A549 (cell line): ENCODE measurements around the gene TMEM39B. TPM values are rescaled to one million over a fixed set of nuclear protein-coding genes. Genes with fewer than 3 reads are reported as not detected.
"Not testable (repeated sequence)": the region's sequence is repeated elsewhere in the genome, so short reads cannot be mapped to it uniquely, and the experiment has no call there.

Experiments
- ATAC-seq, 2 experiments: fragments of 200-7000 bp in 1 of 2; fragments of >200 bp in 1 of 2; cut with Nextera tagmentation in 1 of 2; cut with Tn5 transposase in 1 of 2; 3 replicates each; pipeline versions ENCODE4 v1.8.0 to v1.9.1; 2018 to 2020; ENCODE audit warnings: mild to moderate bottlenecking in 1 of 2, moderate library complexity in 1 of 2
- CTCF ChIA-PET: fragments of 300-600 bp; sonication (Branson Sonifier 250); formaldehyde crosslinking; extraction: SDS; loops from one replicate; lab custom pipeline; 2021; ENCODE audit warnings: antibody characterized with exemption, inconsistent platforms; lab: Yijun Ruan, JAX
- POLR2A ChIA-PET: fragments of 350-600 bp; formaldehyde crosslinking; extraction: SDS; loops from one replicate; lab custom pipeline; 2021; ENCODE audit warnings: antibody characterized with exemption, inconsistent platforms; lab: Yijun Ruan, JAX
- DNase-seq, 2 experiments: peaks; one replicate each; pipeline versions ENCODE4 v3.0.0 to v3.0.0-alpha.2; 2011 to 2016; ENCODE audit warnings: low read depth in 1 of 2, low spot score in 1 of 2
- FAIRE-seq: peaks from 2 replicates; lab custom pipeline; 2011; peaks lifted over from hg19 to GRCh38; lab: Jason Lieb, UNC
- H3K27ac ChIP-seq, 2 experiments: fragments of >200 bp; sonication (Bioruptor Twin); formaldehyde crosslinking; 3 replicates each; pipeline ENCODE4 v1.5.1; 2016 to 2017
- H3K4me1 ChIP-seq: fragments of >200 bp; sonication (Bioruptor Twin); formaldehyde crosslinking; 3 replicates; pipeline ENCODE4 v1.6.1; 2016
- H3K4me2 ChIP-seq: fragments of >200 bp; sonication (Bioruptor Twin); formaldehyde crosslinking; 3 replicates; pipeline ENCODE4 v1.6.1; 2016
- H3K4me3 ChIP-seq: fragments of >200 bp; sonication (Bioruptor Twin); formaldehyde crosslinking; 3 replicates; pipeline ENCODE4 v1.5.1; 2016
- H3K9me3 ChIP-seq: fragments of >200 bp; sonication (Bioruptor Twin); formaldehyde crosslinking; 3 replicates; pipeline ENCODE4 v1.6.1; 2016
- CBX2 ChIP-seq: fragments of 200-600 bp; sonication (generic); IDR thresholded peaks from 2 replicates; pipeline ENCODE4 v1.6.1; 2016; ENCODE audit warnings: low read depth, mild to moderate bottlenecking, borderline replicate concordance
- CEBPB ChIP-seq, 2 experiments: fragments of >200 bp in 1 of 2; sonication (Bioruptor Twin) in 1 of 2; formaldehyde crosslinking in 1 of 2; IDR thresholded peaks; 2 replicates each; pipeline ENCODE4 v1.6.1; 2012 to 2016
- EP300 ChIP-seq, 2 experiments: fragments of >200 bp; sonication (Bioruptor Twin); formaldehyde crosslinking; IDR thresholded peaks; 2 replicates in 1 of 2; 3 replicates in 1 of 2; pipeline ENCODE4 v1.6.1; 2016 to 2017
- FOSL2 ChIP-seq, 2 experiments: fragments of 450-650 bp in 1 of 2; fragments of >200 bp in 1 of 2; sonication (Bioruptor Twin) in 1 of 2; formaldehyde crosslinking; IDR thresholded peaks; 2 replicates each; pipeline versions ENCODE4 v1.5.0 to v1.6.1; 2016 to 2020; ENCODE audit warnings: mild to moderate bottlenecking in 1 of 2, moderate library complexity in 1 of 2
- FOXS1 ChIP-seq: fragments of 250-450 bp; sonication (Bioruptor Pico); IDR thresholded peaks from 2 replicates; pipeline ENCODE4 v1.5.0; 2020; ENCODE audit warnings: mild to moderate bottlenecking, moderate library complexity
- HOXB13 ChIP-seq: fragments of 250-450 bp; sonication (Bioruptor Pico); IDR thresholded peaks from 2 replicates; pipeline ENCODE4 v1.5.0; 2020; ENCODE audit warnings: low read depth, mild to moderate bottlenecking, moderate library complexity
- HOXB5 ChIP-seq: fragments of 250-450 bp; sonication (Bioruptor Pico); IDR thresholded peaks from 2 replicates; pipeline ENCODE4 v1.5.0; 2020; ENCODE audit warnings: mild to moderate bottlenecking, moderate library complexity
- JUNB ChIP-seq: fragments of >200 bp; sonication (Bioruptor Twin); formaldehyde crosslinking; IDR thresholded peaks from 2 replicates; pipeline ENCODE4 v1.6.1; 2016
- MYC ChIP-seq: IDR thresholded peaks from 2 replicates; pipeline ENCODE4 v1.6.1; 2012; ENCODE audit warnings: mild to moderate bottlenecking, inconsistent platforms, low read length, improper control_type of control experiment, borderline replicate concordance
- NR3C1 ChIP-seq: fragments of >200 bp; sonication (Bioruptor Twin); formaldehyde crosslinking; IDR thresholded peaks from 3 replicates; pipeline ENCODE4 v1.6.1; 2017
- RARB ChIP-seq: fragments of 250-450 bp; sonication (Bioruptor Pico); IDR thresholded peaks from 2 replicates; pipeline ENCODE4 v1.8.0; 2021; ENCODE audit warnings: mild to moderate bottlenecking, moderate library complexity
- RFX5 ChIP-seq: fragments of 450-650 bp; IDR thresholded peaks from 2 replicates; pipeline ENCODE4 v1.7.1; 2014; ENCODE audit warnings: antibody characterized with exemption, mild to moderate bottlenecking, moderate library complexity
- RNF2 ChIP-seq: fragments of 200-600 bp; sonication (generic); IDR thresholded peaks from 2 replicates; pipeline ENCODE4 v1.6.1; 2016; ENCODE audit warnings: low read depth, mild to moderate bottlenecking, antibody characterized with exemption, moderate library complexity, borderline replicate concordance
- TFCP2L1 ChIP-seq: fragments of 250-450 bp; sonication (Bioruptor Pico); IDR thresholded peaks from 2 replicates; pipeline ENCODE4 v1.5.0; 2021; ENCODE audit warnings: mild to moderate bottlenecking
- ZC3H11A ChIP-seq: fragments of 450-650 bp; IDR thresholded peaks from 2 replicates; pipeline ENCODE4 v1.6.1; 2014; ENCODE audit warnings: antibody characterized with exemption, mild to moderate bottlenecking
- ZSCAN20 ChIP-seq: fragments of 250-450 bp; sonication (Bioruptor Pico); IDR thresholded peaks from 2 replicates; pipeline ENCODE4 v1.8.0; 2022; ENCODE audit warnings: mild to moderate bottlenecking, moderate library complexity
- WGBS: methylation state at CpG from one replicate; pipeline ENCODE4 v1.1.6; 2017; ENCODE audit errors: missing lambda C conversion rate; 5-methylcytosine and 5-hydroxymethylcytosine counted together
- polyA plus RNA-seq, 4 experiments: library from polyadenylated mRNA; depleted of rRNA in 3 of 4; stranded (reverse); fragments of >200 nt; fragmentation: RNase III in 1 of 4; extraction: RNeasy Plus Mini Kit Qiagen cat#74134 plus additional on column Dnase treatment in 1 of 4; gene quantifications; 2 replicates in 3 of 4; 3 replicates in 1 of 4; pipeline ENCODE4 v1.2.3, GENCODE V29; 2011 to 2017
- TF ChIP-seq, protein P1 (sequence below): fragments of >200 bp; sonication (Bioruptor Twin); formaldehyde crosslinking; IDR thresholded peaks from 2 replicates; pipeline ENCODE4 v1.6.1; 2016
- TF ChIP-seq, protein P2 (sequence below): IDR thresholded peaks from 2 replicates; pipeline ENCODE4 v1.6.1; 2012
- TF ChIP-seq, protein P3 (sequence below): fragments of 450-650 bp; IDR thresholded peaks from 2 replicates; pipeline ENCODE4 v1.6.1; 2014; ENCODE audit warnings: antibody characterized with exemption
- TF ChIP-seq, protein P4 (sequence below): fragments of 150-350 bp; IDR thresholded peaks from 2 replicates; pipeline ENCODE4 v1.6.1; 2014; ENCODE audit warnings: low read depth, mild to moderate bottlenecking, low read length
- TF ChIP-seq, protein P5 (sequence below): IDR thresholded peaks from 2 replicates; pipeline ENCODE4 v1.6.1; 2012; ENCODE audit warnings: low read depth, borderline replicate concordance

Gene TMEM39B
- polyA plus RNA-seq, 2 of the 4 experiments (the other 2 are of a cell fraction) = 8.5 to 10.8 TPM

DNA sequence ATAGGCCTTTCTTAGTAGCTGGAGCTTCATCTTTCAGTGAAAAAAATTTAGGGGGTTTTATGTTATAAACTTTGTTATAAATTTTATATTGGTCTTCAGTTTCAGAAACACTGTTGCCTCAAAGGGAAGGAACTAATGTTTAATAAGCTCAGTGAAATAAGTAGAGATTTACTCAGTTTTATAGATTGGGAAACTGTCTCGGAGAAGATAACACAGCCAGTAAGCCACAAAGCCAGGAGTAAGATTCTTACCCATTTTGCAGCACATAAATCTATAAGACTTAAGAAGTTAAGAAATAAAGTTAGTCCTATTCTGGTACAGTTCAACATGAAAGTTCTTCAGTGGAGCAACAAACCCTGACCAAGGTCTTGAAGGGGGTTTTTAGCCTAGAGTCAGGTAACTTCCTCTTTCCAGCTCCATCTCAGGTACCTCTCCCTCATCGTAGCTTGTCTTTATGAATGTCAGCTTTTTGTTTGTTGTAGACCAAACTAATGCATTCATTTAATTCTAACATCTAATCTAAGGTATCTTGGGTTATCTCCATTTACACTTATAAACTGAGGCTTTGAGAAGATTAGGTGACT lies 38.4 kb downstream of the TMEM39B start:
- POLR2A ChIA-PET = no interaction called here
- no peak for ATAC-seq
- TF ChIP-seq TFCP2L1 (CRISPR knock-in tag) (no peak), EP300 (IDR thresholded peaks at IDR 0.05) (no peak), ZC3H11A (no peak), RFX5 (no peak)
- TF ChIP-seq, protein P1, sequence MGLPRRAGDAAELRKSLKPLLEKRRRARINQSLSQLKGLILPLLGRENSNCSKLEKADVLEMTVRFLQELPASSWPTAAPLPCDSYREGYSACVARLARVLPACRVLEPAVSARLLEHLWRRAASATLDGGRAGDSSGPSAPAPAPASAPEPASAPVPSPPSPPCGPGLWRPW = no peak
- TF ChIP-seq, protein P2, sequence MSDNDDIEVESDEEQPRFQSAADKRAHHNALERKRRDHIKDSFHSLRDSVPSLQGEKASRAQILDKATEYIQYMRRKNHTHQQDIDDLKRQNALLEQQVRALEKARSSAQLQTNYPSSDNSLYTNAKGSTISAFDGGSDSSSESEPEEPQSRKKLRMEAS = no peak
- TF ChIP-seq, protein P3, sequence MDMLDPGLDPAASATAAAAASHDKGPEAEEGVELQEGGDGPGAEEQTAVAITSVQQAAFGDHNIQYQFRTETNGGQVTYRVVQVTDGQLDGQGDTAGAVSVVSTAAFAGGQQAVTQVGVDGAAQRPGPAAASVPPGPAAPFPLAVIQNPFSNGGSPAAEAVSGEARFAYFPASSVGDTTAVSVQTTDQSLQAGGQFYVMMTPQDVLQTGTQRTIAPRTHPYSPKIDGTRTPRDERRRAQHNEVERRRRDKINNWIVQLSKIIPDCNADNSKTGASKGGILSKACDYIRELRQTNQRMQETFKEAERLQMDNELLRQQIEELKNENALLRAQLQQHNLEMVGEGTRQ = no peak
- TF ChIP-seq, all 56 proteins: peak for 0
- Histone ChIP-seq H3K4me3 (no peak overlapping the region), H3K27ac (no peak overlapping the region), H3K9me3 (no peaks in the 10 kb centered on the region), H3K4me2 (no peak overlapping the region), H3K4me1 (peaks cover 7% of the 10 kb centered on the region; the same call in 1 of the 3 replicates)
- FAIRE-seq (no peak), DNase-seq (no peak)
- WGBS = 98% methylated on average over 2 of the region's 2 CpGs
- CTCF ChIA-PET = interaction anchor here (1.1 to 2.6 kb wide), 2 partner anchors 12 to 70 kb away, joined by 5 to 8 read pairs; no protein-coding TSS in a partner anchor

DNA sequence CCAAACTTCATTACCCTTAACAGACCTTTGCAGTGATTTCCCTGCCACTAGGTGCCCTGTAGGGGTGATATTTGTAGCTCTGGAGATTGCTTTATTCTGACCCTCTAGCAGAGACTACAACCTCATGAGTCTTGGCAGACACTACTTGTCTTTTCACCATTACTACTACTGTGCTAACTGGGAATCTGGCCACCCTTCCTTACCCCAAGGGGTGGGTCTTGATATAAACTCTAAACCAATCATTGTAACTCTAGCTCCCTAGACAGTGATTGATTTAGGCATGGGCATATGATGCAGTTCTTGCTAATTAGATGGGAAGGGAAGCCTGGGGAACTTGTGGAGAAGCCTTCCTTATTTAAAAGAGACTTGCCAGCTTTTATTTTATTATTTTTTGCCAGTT lies 39.0 kb downstream of the TMEM39B start:
- Histone ChIP-seq H3K4me2 (no peak overlapping the region), H3K27ac (no peak overlapping the region), H3K4me1 (peaks cover 7% of the 10 kb centered on the region; the same call in 1 of the 3 replicates), H3K9me3 (no peaks in the 10 kb centered on the region), H3K4me3 (no peak overlapping the region)
- ATAC-seq (no peak), FAIRE-seq (no peak), DNase-seq (no peak)
- ChIA-PET POLR2A (interaction anchor here (0.8 kb wide), 1 partner anchor 68 kb away, joined by 3 read pairs; the partner anchor contains the start of gene TXLNA), CTCF (interaction anchor here (2.6 kb wide), 1 partner anchor 12 kb away, joined by 8 read pairs; no protein-coding TSS in a partner anchor)
- TF ChIP-seq RARB (CRISPR knock-in tag) = no peak
- TF ChIP-seq HOXB5 (CRISPR knock-in tag) = no peak
- no peak for TF ChIP-seq CEBPB (IDR thresholded peaks at IDR 0.05)
- TF ChIP-seq CBX2 = no peak
- TF ChIP-seq, protein P4, sequence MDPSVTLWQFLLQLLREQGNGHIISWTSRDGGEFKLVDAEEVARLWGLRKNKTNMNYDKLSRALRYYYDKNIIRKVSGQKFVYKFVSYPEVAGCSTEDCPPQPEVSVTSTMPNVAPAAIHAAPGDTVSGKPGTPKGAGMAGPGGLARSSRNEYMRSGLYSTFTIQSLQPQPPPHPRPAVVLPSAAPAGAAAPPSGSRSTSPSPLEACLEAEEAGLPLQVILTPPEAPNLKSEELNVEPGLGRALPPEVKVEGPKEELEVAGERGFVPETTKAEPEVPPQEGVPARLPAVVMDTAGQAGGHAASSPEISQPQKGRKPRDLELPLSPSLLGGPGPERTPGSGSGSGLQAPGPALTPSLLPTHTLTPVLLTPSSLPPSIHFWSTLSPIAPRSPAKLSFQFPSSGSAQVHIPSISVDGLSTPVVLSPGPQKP = no peak
- no peak for TF ChIP-seq RNF2
- no peak for TF ChIP-seq JUNB
- TF ChIP-seq EP300 (IDR thresholded peaks at IDR 0.05) = no peak
- TF ChIP-seq NR3C1 = no peak

DNA sequence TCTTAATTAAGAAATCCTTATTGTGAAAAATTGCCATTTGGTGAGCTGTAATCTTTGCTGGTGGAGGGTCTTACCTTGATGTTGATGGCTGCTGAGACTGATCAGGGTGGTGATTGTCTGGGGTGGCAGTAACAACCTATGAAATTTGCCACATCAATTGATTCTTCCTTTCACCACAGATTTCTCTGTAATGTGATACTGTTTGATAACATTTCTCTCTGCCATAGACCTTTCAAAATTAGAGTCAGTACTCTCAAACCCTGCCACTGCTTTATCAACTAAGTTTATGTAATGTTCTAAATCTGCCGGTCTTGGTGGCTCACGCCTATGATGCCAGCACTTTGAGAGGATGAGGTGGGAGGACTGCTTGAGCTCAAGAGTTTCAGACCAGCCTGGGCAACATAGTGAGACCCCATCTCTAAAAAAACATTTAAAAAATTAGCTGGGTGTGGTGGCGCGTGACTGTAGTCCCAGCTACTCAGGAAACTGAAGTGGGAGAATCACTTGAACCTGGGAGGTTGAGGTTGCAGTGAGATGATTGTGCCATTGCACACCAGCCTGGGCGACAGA lies 40.2 kb downstream of the TMEM39B start:
- H3K9me3 ChIP-seq = no peaks in the 10 kb centered on the region
- 96% methylated on average over 5 of the region's 5 CpGs for WGBS
- ChIA-PET POLR2A (no interaction called here), CTCF (interaction anchor here (0.6 kb wide), 1 partner anchor 86 kb away, joined by 3 read pairs; no protein-coding TSS in a partner anchor)
- no peak overlapping the region for H3K27ac ChIP-seq
- no peak for FAIRE-seq
- peaks cover 7% of the 10 kb centered on the region; the same call in 1 of the 3 replicates for H3K4me1 ChIP-seq
- no peak for ATAC-seq
- TF ChIP-seq HOXB13 (CRISPR knock-in tag) (no peak), FOXS1 (no peak), MYC (no peak), ZSCAN20 (CRISPR knock-in tag) (no peak), FOSL2 (IDR thresholded peaks at IDR 0.05) (no peak), FOSL2 (CRISPR knock-in tag; IDR thresholded peaks at IDR 0.05) (no peak)
- TF ChIP-seq, protein P5, sequence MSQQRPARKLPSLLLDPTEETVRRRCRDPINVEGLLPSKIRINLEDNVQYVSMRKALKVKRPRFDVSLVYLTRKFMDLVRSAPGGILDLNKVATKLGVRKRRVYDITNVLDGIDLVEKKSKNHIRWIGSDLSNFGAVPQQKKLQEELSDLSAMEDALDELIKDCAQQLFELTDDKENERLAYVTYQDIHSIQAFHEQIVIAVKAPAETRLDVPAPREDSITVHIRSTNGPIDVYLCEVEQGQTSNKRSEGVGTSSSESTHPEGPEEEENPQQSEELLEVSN = no peak
- no peak overlapping the region for H3K4me2 ChIP-seq
- no peak overlapping the region for H3K4me3 ChIP-seq
- no peak for DNase-seq

DNA sequence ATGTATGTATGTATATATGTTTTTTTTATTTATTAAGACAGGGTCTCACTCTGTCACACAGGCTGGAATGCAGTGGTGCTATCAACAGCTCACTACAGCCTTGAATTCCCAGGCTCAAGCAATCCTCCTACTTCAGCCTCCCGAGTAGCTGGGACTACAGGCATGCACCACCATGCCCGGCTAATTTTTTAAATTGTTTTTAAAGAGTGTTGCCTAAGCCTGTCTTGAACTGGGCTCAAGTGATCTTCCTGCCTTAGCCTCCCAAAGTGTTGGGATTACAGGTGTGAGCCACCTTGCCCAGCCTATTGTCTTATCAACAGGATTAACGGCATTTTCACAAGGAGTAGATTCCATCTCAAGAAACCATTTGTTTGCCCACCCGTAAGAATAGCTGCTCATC lies 40.7 kb downstream of the TMEM39B start:
- FAIRE-seq, H3K4me1 ChIP-seq, H3K9me3 ChIP-seq, H3K4me2 ChIP-seq, CTCF ChIA-PET, ATAC-seq, H3K27ac ChIP-seq, H3K4me3 ChIP-seq, POLR2A ChIA-PET, DNase-seq: not testable (repeated sequence)
- WGBS = 89% methylated on average over 4 of the region's 4 CpGs
